CD14-positive monocyte (primary cell): Measurements from ENCODE around the gene POU3F1. TPM values are rescaled to one million over a fixed set of nuclear protein-coding genes. Genes with fewer than 3 reads are reported as not detected.
A peak's percentile ranks its signal among the peaks of the same experiment; 100 is the strongest.

ENCODE experiments used
- DNase-seq, 3 donors: peaks; one replicate each; pipeline ENCODE4 v3.0.0-alpha.2; 2011 to 2022
- H2AFZ ChIP-seq: 2 replicates; pipeline ENCODE4 v1.6.0; 2012; ENCODE audit warnings: mild to moderate bottlenecking, low read depth, low read length, inconsistent platforms; ENCODE audit not compliant: insufficient read depth, poor library complexity, severe bottlenecking
- H3K27ac ChIP-seq, 2 donors: 1 replicate in 1 of 2; 2 replicates in 1 of 2; pipeline ENCODE4 v1.5.1; 2012 to 2013; ENCODE audit warnings: low read length in 2 of 2, control low read depth in 1 of 2, inconsistent platforms in 1 of 2, low read depth in 1 of 2, mild to moderate bottlenecking in 1 of 2
- H3K27me3 ChIP-seq, 2 donors: one replicate each; pipeline versions ENCODE4 v1.6.0 to v1.6.1; 2011 to 2013; ENCODE audit warnings: low read length in 2 of 2; ENCODE audit not compliant: control insufficient read depth in 2 of 2, insufficient read depth in 2 of 2
- H3K36me3 ChIP-seq, 2 donors: replicated peaks in 1 of 2; 1 replicate in 1 of 2; 2 replicates in 1 of 2; pipeline versions ENCODE4 v1.5.1 to v1.6.1; 2012 to 2013; ENCODE audit warnings: low read length in 2 of 2, control low read depth in 1 of 2, inconsistent platforms in 1 of 2, mild to moderate bottlenecking in 1 of 2; ENCODE audit not compliant: insufficient read depth in 2 of 2, control insufficient read depth in 1 of 2
- H3K4me1 ChIP-seq, 2 donors: 1 replicate in 1 of 2; 2 replicates in 1 of 2; pipeline versions ENCODE4 v1.5.1 to v1.6.1; 2012 to 2013; ENCODE audit warnings: low read length in 2 of 2, control low read depth in 1 of 2, inconsistent platforms in 1 of 2, mild to moderate bottlenecking in 1 of 2, moderate library complexity in 1 of 2; ENCODE audit not compliant: insufficient read depth in 2 of 2, control insufficient read depth in 1 of 2
- H3K4me2 ChIP-seq: replicated peaks from 2 replicates; pipeline ENCODE3; 2012; ENCODE audit warnings: low read length, moderate library complexity, mild to moderate bottlenecking; ENCODE audit not compliant: poor library complexity, severe bottlenecking; ENCODE audit errors: extremely low read depth
- H3K4me3 ChIP-seq, 3 experiments: fragments of 200-600 bp in 1 of 3; sonication (generic) in 1 of 3; replicated peaks in 1 of 3; 1 replicate in 2 of 3; 2 replicates in 1 of 3; pipeline ENCODE4 v1.5.1; 2011 to 2013; ENCODE audit warnings: low read length in 3 of 3, mild to moderate bottlenecking in 3 of 3, control low read depth in 2 of 3, low read depth in 2 of 3, inconsistent platforms in 1 of 3, moderate library complexity in 1 of 3
- H3K79me2 ChIP-seq: 2 replicates; pipeline ENCODE4 v1.6.0; 2012; ENCODE audit warnings: mild to moderate bottlenecking, control low read depth, inconsistent platforms, low read length, moderate library complexity; ENCODE audit not compliant: insufficient read depth
- H3K9ac ChIP-seq: 2 replicates; pipeline ENCODE4 v1.6.0; 2017; ENCODE audit warnings: low read length, mild to moderate bottlenecking; ENCODE audit not compliant: insufficient read depth, poor library complexity, severe bottlenecking
- H3K9me3 ChIP-seq, 2 donors: replicated peaks in 1 of 2; 1 replicate in 1 of 2; 2 replicates in 1 of 2; pipeline versions ENCODE4 v1.5.1 to v1.6.1; 2012 to 2013; ENCODE audit warnings: low read length in 2 of 2, control low read depth in 1 of 2; ENCODE audit not compliant: control insufficient read depth in 1 of 2, insufficient read depth in 1 of 2
- H4K20me1 ChIP-seq: 2 replicates; pipeline ENCODE4 v1.6.0; 2012; ENCODE audit warnings: mild to moderate bottlenecking, low read length, control low read depth, moderate library complexity; ENCODE audit not compliant: insufficient read depth
- H3K27ac Mint-ChIP-seq, 7 donors: one replicate each; pipeline ENCODE4 v1.8.0; 2020; ENCODE audit warnings: mild to moderate bottlenecking in 7 of 7, mixed read lengths in 7 of 7, moderate library complexity in 6 of 7, inconsistent platforms in 2 of 7
- H3K27me3 Mint-ChIP-seq, 3 donors: one replicate each; pipeline ENCODE4 v1.8.0; 2021 to 2022; ENCODE audit warnings: low read depth in 3 of 3, mild to moderate bottlenecking in 3 of 3, mixed read lengths in 3 of 3, moderate library complexity in 3 of 3, inconsistent platforms in 1 of 3
- H3K36me3 Mint-ChIP-seq, 2 donors: one replicate each; pipeline ENCODE4 v1.8.0; 2020; ENCODE audit warnings: mixed read lengths in 2 of 2, inconsistent platforms in 1 of 2, mild to moderate bottlenecking in 1 of 2
- H3K4me1 Mint-ChIP-seq: one replicate; pipeline ENCODE4 v1.8.0; 2020; ENCODE audit warnings: mild to moderate bottlenecking, mixed read lengths
- H3K4me3 Mint-ChIP-seq, 2 donors: one replicate each; pipeline ENCODE4 v1.8.0; 2020; ENCODE audit warnings: mild to moderate bottlenecking in 2 of 2, mixed read lengths in 2 of 2, moderate library complexity in 1 of 2
- H3K9me3 Mint-ChIP-seq, 7 donors: one replicate each; pipeline ENCODE4 v1.8.0; 2020 to 2022; ENCODE audit warnings: mixed read lengths in 7 of 7, mild to moderate bottlenecking in 6 of 7, moderate library complexity in 6 of 7, inconsistent platforms in 2 of 7
- WGBS: methylation state at CpG from one replicate; pipeline ENCODE4 v1.1.5; 2013; ENCODE audit warnings: missing lambda C conversion rate; ENCODE audit not compliant: insufficient coverage; 5-methylcytosine and 5-hydroxymethylcytosine counted together
- intact Hi-C, 2 donors: fragments of 100-400 bp; cut with micrococcal nuclease; formaldehyde crosslinking; loops; one replicate each; pipeline versions ENCODE4 v1.15.0 to v1.15.1; 2023
- polyA plus RNA-seq, 3 donors: library from polyadenylated mRNA; depleted of rRNA in 1 of 3; unstranded in 2 of 3; stranded (reverse) in 1 of 3; fragments of 300-500 nt in 2 of 3; fragments of >200 nt in 1 of 3; fragmentation: Illumina TruSeq in 2 of 3; gene quantifications; 1 replicate in 2 of 3; 2 replicates in 1 of 3; pipeline ENCODE4 v1.2.3, GENCODE V29; 2012 to 2021
- TF ChIP-seq, protein P1 (sequence below): fragments of 200-600 bp; IDR thresholded peaks from one replicate; pipeline ENCODE4 v1.8.0; 2022; ENCODE audit warnings: antibody characterized with exemption, mild to moderate bottlenecking

The POU3F1 gene
- polyA plus RNA-seq, 3 donors = not detected

DNA sequence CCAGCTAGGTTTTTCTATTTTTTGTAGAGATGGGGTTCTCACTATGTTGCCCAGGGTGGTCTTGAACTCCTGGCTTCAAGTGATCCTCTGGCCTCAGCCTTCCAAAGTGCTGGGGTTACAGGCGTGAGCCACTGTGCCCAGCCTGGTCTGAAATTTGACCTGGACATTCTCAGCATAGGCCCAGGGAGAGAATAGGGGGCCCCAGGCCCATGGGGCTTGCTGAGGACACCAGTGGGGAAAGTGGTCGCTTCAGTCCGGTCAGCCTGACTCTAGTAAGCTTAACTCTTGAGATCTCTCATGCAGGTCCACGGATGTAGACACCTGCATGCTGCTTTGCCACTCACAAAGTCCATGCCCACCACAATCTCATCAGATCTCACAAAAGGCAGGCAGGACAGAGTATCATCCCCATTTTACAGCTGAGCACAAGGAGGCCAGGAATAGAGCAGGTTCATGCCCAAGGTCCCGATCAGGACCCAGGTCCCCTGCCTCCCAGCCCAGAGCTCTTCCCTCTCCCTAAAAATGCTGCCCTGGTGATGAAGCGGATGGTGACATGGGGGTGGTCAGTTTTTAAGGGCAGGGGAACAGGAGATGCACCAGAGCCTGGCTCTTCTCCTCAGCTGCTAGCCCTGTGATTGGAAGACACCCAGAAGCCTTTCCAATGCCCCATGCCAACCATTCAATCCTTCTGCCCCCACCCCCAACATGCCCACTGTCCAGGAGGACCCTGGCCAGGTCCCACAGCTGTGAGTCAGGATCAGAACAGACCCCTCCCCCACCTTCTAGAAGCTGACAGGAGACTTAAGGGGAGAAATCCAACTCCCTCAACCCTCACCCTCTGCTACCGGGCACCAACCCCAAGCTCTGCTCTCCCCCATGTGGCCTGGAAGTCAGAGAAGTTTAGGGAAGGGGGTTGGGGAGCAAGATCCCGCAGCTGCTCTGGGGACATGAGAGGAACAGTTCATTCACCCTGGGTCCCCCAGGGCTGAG is 43.0 kb downstream of the POU3F1 start:
- peak overlapping the region; percentile 96 for H3K4me2 ChIP-seq
- peak overlapping the region; percentile 68 to 90 (median 76) for H3K4me3 ChIP-seq
- H2AFZ ChIP-seq = peak overlapping the region; percentile 65
- intact Hi-C loops = loop anchor here in 1 of 2 donors (10.0 kb wide), 1 partner anchor 189 kb away; no protein-coding TSS in a partner anchor
- H3K4me1 ChIP-seq = peaks cover 65 to 80% of the 10 kb centered on the region in 2 donors
- peak overlapping the region; percentile 14 to 83 for H3K27ac ChIP-seq
- Mint-ChIP-seq H3K4me1 (peaks cover 73% of the 10 kb centered on the region), H3K9me3 (no peaks in the 10 kb centered on the region), H3K27ac (peak overlapping the region; percentile 41 to 92 (median 79)), H3K4me3 (peak overlapping the region; percentile 96 to 99), H3K36me3 (peaks cover 7 to 9% of the 10 kb centered on the region in 2 donors), H3K27me3 (no peaks in the 10 kb centered on the region)
- H3K9me3 ChIP-seq = no peaks in the 10 kb centered on the region
- DNase-seq = peak in 1 of 3 donors; percentile 15
- no peaks in the 10 kb centered on the region for H3K27me3 ChIP-seq
- peaks cover 61% of the 10 kb centered on the region for H3K79me2 ChIP-seq
- peaks cover 5% of the 10 kb centered on the region in 2 donors for H3K36me3 ChIP-seq
- WGBS = 79% methylated on average over 5 of the region's 8 CpGs
- H4K20me1 ChIP-seq = peaks cover 20% of the 10 kb centered on the region
- TF ChIP-seq, protein P1, sequence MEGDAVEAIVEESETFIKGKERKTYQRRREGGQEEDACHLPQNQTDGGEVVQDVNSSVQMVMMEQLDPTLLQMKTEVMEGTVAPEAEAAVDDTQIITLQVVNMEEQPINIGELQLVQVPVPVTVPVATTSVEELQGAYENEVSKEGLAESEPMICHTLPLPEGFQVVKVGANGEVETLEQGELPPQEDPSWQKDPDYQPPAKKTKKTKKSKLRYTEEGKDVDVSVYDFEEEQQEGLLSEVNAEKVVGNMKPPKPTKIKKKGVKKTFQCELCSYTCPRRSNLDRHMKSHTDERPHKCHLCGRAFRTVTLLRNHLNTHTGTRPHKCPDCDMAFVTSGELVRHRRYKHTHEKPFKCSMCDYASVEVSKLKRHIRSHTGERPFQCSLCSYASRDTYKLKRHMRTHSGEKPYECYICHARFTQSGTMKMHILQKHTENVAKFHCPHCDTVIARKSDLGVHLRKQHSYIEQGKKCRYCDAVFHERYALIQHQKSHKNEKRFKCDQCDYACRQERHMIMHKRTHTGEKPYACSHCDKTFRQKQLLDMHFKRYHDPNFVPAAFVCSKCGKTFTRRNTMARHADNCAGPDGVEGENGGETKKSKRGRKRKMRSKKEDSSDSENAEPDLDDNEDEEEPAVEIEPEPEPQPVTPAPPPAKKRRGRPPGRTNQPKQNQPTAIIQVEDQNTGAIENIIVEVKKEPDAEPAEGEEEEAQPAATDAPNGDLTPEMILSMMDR = no peak
- H3K9ac ChIP-seq = peak overlapping the region; percentile 79
